Pancreas (tissue), 10 donors: Measurements from ENCODE around the gene PCK2. TPM values are rescaled to one million over a fixed set of nuclear protein-coding genes. Genes with fewer than 3 reads are reported as not detected.
A peak's percentile ranks its signal among the peaks of the same experiment; 100 is the strongest.

Source experiments
- ATAC-seq, 4 donors: fragments of 200-7000 bp; cut with Tn5 transposase; one replicate each; pipeline versions ENCODE4 v1.8.0 to v1.9.1; 2020; ENCODE audit warnings: mild to moderate bottlenecking in 4 of 4, moderate library complexity in 4 of 4
- DNase-seq, 6 donors: peaks; one replicate each; pipeline ENCODE4 v3.0.0-alpha.2; 2020
- FAIRE-seq: peaks from 2 replicates; lab custom pipeline; 2012; peaks lifted over from hg19 to GRCh38; lab: Jason Lieb, UNC
- H3K27ac ChIP-seq, 4 donors: fragments of 200-600 bp; sonication (generic); 1 replicate in 3 of 4; 2 replicates in 1 of 4; pipeline versions ENCODE4 v1.5.0 to v1.8.0; 2020
- H3K27me3 ChIP-seq, 4 donors: fragments of 200-600 bp; one replicate each; pipeline ENCODE4 v1.8.0; 2021
- H3K36me3 ChIP-seq, 3 donors: fragments of 200-600 bp; sonication (generic) in 1 of 3; one replicate each; pipeline versions ENCODE4 v1.5.0 to v1.8.0; 2020 to 2021
- H3K4me1 ChIP-seq, 3 donors: fragments of 200-600 bp; one replicate each; pipeline ENCODE4 v1.8.0; 2021
- H3K4me3 ChIP-seq, 4 donors: fragments of 200-600 bp; sonication (generic) in 2 of 4; one replicate each; pipeline versions ENCODE4 v1.5.0 to v1.8.0; 2020 to 2021
- H3K9me3 ChIP-seq, 4 donors: fragments of 200-600 bp; one replicate each; pipeline ENCODE4 v1.8.0; 2021
- WGBS, 2 donors: extraction: QIAGEN DNeasy Blood & Tissue Kit; methylation state at CpG; one replicate each; pipeline ENCODE4 v1.1.7; 2013; 5-methylcytosine and 5-hydroxymethylcytosine counted together
- intact Hi-C, 3 donors: fragments of 100-400 bp; cut with DNase I; formaldehyde crosslinking; loops; one replicate each; pipeline versions ENCODE4 v1.11.1 to v1.14.2; 2022
- polyA plus RNA-seq, 2 donors: library from polyadenylated mRNA; stranded (reverse); fragments of 200-250 nt; gene quantifications; one replicate each; pipeline ENCODE4 v1.2.3, GENCODE V29; 2013
- total RNA-seq, 6 donors: library from RNA; stranded (reverse); fragmentation: NEBNext Ultra II Directional in 4 of 6; extraction: Animal tissue kit (Norgen Biotek cat#: 25700) in 4 of 6; gene quantifications; one replicate each; pipeline versions ENCODE4 v1.2.1 to v1.2.4, GENCODE V29; 2021 to 2023
- TF ChIP-seq, protein P1 (sequence below), 4 donors: fragments of 200-600 bp; sonication (generic) in 3 of 4; IDR thresholded peaks; one replicate each; pipeline versions ENCODE4 v1.5.0 to v1.8.0; 2021; ENCODE audit warnings: antibody characterized with exemption in 4 of 4
- donor health status: healthy with polysubstance abuse.
- donor health status: DM: no; HTN: no; CAD: no; lungs with moderate emphysema.
- donor health status: DM: no; HTN: no; CAD: no.
- donor health status: control.
- donor health status: control.
- donor health status: Bipolar disorder and iron deficiency.
- donor health status: DM: yes; HTN: yes; CAD: no.
- donor health status: DM: no; HTN: no; CAD: no.
- donor health status: DM: no; HTN: no; CAD: no.
- donor health status: DM: yes; HTN: yes; CAD: no.

The PCK2 gene
- total and polyA plus RNA-seq, 8 donors: 12.8 to 146 (median 21.0) TPM

DNA sequence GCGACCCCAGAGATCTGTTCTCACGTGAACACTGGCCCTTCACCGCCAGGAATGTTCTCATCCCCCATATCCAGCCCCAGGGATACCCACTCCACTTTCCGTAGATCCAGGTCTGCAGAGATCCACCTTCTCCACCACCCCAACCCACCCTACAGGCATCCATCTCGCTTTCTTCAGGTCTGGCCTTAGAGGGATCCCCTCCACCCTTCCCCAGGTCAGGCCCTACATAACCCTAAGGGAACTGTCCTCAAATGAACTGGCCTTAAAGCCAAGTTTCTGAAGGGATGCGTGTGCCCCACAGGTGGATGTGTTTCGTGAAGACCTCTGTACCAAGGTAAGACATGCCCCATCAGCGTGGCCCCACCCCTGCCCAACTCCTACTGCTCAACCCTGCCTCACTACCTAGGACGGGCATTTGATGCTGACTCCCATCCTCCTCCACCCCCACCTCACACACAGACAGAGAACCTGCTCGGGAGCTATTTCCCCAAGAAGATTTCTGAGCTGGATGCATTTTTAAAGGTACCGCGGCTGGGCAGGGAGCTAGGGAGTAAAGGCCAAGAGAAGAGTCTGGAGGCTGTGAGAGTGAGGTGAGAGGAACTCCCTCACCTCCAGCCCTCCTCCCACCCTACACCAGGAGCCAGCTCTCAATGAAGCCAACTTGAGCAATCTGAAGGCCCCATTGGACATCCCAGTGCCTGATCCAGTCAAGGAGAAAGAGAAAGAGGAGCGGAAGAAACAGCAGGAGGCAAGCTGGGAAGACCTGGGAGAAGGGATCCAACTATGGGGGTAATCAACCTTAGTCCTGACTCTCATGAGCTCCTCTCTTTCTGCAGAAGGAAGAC lies 42.8 kb downstream of the PCK2 start:
- 13 to 21% methylated on average over 13 of the region's 13 CpGs for WGBS, 2 donors
- H3K4me1 ChIP-seq: peaks cover 14 to 31% (median 22%) of the 10 kb centered on the region in 3 donors
- FAIRE-seq: no peak
- no peaks in the 10 kb centered on the region for H3K9me3 ChIP-seq
- DNase-seq: no peak
- H3K36me3 ChIP-seq: peaks cover 0 to 20% (median 7%) of the 10 kb centered on the region in 3 donors
- TF ChIP-seq, protein P1, sequence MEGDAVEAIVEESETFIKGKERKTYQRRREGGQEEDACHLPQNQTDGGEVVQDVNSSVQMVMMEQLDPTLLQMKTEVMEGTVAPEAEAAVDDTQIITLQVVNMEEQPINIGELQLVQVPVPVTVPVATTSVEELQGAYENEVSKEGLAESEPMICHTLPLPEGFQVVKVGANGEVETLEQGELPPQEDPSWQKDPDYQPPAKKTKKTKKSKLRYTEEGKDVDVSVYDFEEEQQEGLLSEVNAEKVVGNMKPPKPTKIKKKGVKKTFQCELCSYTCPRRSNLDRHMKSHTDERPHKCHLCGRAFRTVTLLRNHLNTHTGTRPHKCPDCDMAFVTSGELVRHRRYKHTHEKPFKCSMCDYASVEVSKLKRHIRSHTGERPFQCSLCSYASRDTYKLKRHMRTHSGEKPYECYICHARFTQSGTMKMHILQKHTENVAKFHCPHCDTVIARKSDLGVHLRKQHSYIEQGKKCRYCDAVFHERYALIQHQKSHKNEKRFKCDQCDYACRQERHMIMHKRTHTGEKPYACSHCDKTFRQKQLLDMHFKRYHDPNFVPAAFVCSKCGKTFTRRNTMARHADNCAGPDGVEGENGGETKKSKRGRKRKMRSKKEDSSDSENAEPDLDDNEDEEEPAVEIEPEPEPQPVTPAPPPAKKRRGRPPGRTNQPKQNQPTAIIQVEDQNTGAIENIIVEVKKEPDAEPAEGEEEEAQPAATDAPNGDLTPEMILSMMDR (IDR thresholded peaks at IDR 0.05): no peak
- H3K27me3 ChIP-seq: no peaks in the 10 kb centered on the region
- H3K27ac ChIP-seq: peak overlapping the region; percentile 70 to 95 (median 82)
- H3K4me3 ChIP-seq: peak overlapping the region; percentile 90 to 96 (median 93)
- intact Hi-C loops: no loop called here
- no peak for ATAC-seq

DNA sequence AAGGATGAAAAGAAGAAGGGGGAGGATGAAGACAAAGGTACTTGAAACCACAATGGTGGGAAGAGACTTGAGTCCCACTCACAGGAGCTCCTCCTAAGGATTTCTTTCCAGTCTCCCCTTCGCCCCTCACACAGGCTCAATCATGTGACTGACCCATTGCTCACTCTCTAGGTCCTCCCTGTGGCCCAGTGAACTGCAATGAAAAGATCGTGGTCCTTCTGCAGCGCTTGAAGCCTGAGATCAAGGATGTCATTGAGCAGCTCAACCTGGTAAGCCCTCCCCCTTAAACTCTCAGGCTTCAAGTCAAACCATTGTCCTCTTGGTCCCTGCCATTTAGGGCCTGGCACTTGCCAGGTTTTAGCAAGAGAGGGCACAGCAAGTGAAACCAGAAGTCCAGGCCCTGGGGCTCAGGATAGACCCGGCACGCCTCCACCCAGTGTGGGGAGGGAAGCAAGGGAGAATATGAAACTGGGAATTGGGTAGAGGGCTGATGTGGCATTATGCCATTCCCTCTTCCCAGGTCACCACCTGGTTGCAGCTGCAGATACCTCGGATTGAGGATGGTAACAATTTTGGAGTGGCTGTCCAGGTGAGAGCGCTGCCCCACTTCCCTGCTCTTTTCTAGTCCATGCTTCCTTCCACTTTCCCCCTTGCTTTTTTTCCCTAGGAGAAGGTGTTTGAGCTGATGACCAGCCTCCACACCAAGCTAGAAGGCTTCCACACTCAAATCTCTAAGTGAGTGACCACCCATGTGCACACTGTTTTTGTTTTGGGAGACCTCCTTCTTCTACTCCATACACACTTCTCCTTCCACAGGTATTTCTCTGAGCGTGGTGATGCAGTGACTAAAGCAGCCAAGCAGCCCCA lies 43.7 kb downstream of the PCK2 start:
- H3K9me3 ChIP-seq: no peaks in the 10 kb centered on the region
- FAIRE-seq (no peak), ATAC-seq (no peak), DNase-seq (peak in 1 of 6 donors; percentile 32)
- peaks cover 7 to 24% (median 23%) of the 10 kb centered on the region in 3 donors for H3K4me1 ChIP-seq
- intact Hi-C loops: no loop called here
- H3K36me3 ChIP-seq: peaks cover 0 to 20% (median 7%) of the 10 kb centered on the region in 3 donors
- H3K27me3 ChIP-seq: no peaks in the 10 kb centered on the region
- H3K4me3 ChIP-seq: no peak overlapping the region
- H3K27ac ChIP-seq: no peak overlapping the region
- TF ChIP-seq, protein P1 (IDR thresholded peaks at IDR 0.05): no peak
- WGBS, 2 donors: 84 to 91% methylated on average over 8 of the region's 8 CpGs

DNA sequence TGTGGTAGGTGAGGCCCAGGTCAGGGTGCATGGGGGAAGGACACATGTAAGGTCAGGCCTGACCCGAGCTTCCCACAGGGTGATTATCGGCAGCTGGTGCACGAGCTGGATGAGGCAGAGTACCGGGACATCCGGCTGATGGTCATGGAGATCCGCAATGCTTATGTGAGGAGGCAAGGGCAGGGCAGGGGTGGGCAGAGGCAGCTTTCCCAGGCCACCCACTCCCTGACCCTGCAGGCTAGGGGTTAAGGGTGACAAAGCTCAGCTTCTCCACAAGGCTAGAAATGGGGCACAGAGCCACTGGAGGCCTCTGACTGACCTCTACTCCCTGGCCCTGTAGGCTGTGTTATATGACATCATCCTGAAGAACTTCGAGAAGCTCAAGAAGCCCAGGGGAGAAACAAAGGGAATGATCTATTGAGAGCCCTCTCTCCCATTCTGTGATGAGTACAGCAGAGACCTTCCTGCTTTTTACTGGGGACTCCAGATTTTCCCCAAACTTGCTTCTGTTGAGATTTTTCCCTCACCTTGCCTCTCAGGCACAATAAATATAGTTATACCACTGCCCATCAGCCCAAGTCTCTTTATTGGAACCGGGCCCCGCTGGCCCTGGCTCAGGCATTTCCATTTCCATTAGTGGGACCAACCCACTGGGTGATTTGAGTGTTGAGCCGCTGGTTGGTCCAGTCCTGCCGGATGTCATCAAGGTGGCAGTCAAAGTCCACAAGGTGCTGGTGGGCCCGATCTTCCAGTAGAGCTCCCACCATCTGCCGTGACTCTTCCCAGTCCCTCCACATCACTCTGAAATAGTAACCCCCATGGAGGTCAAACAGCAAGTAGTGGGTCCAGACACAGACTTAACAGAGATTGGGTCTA lies 44.5 kb downstream of the PCK2 start:
- no peak for ATAC-seq
- peaks cover 0 to 20% (median 7%) of the 10 kb centered on the region in 3 donors for H3K36me3 ChIP-seq
- peaks cover 7 to 24% (median 23%) of the 10 kb centered on the region in 3 donors for H3K4me1 ChIP-seq
- H3K9me3 ChIP-seq: no peaks in the 10 kb centered on the region
- H3K27me3 ChIP-seq: no peaks in the 10 kb centered on the region
- WGBS, 2 donors: 67 to 69% methylated on average over 13 of the region's 13 CpGs
- DNase-seq: peak in 1 of 6 donors; percentile 49
- no peak overlapping the region for H3K27ac ChIP-seq
- FAIRE-seq: no peak
- TF ChIP-seq, protein P1 (IDR thresholded peaks at IDR 0.05): no peak
- intact Hi-C loops: no loop called here
- H3K4me3 ChIP-seq: no peak overlapping the region

DNA sequence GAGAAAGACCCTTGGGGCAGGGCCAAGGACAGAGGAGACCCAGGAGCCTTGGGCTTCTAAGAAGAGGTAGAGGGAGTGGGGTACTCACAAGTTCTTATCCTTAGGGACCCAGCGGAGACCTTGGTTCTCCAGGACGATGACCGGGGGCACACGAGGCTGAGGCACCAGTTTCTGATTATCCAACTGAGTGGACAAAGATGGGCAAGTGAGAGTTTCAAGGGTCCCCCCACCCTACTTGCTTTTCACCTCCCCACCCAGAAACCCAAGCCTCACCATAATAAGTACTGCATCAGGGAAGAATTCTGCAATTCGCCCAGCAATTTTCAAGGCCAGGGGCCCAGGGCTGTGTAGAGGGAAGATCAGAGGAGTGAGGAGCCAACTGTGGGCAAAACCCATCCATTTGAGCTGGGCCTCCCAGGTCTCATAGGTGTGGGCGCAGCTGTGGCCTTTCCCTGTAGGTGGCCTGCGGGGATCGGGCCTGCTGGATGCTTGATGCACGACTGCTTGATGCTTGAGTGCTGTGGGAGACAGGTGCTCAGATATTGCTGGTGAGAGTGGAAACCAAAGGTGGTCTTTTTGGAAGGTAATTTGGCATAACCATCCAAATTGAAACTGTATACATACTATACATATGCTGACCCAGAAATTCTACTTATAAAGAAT lies 45.3 kb downstream of the PCK2 start:
- no peaks in the 10 kb centered on the region for H3K27me3 ChIP-seq
- peak overlapping the region in 1 of 4 donors; percentile 86 for H3K27ac ChIP-seq
- intact Hi-C loops: no loop called here
- TF ChIP-seq, protein P1 (IDR thresholded peaks at IDR 0.05): no peak
- ATAC-seq: no peak
- no peaks in the 10 kb centered on the region for H3K9me3 ChIP-seq
- no peak for FAIRE-seq
- DNase-seq: peak in 1 of 6 donors; percentile 55
- WGBS, 2 donors: 55 to 60% methylated on average over 9 of the region's 9 CpGs
- peak overlapping the region in 2 of 4 donors; percentile 1 to 63 for H3K4me3 ChIP-seq
- H3K4me1 ChIP-seq: peaks cover 7 to 24% (median 24%) of the 10 kb centered on the region in 3 donors
- H3K36me3 ChIP-seq: peaks cover 0 to 20% (median 7%) of the 10 kb centered on the region in 3 donors
